Fibroblast of skin of left biceps (primary cell): ENCODE data around the gene PLEKHA8.
A peak's percentile ranks its signal among the peaks of the same experiment; 100 is the strongest.

Experiments used
- DNase-seq, 2 experiments: peaks; one replicate each; pipeline ENCODE4 v3.0.0-alpha.2; 2013; ENCODE audit warnings: low read depth in 2 of 2

Gene PLEKHA8

GRCh38 chr7:30028216-30028748, at the start of gene PLEKHA8:
Gene PLEKHA8, plus strand, starts transcription at chr7:30028412. Its CDS starts 351 bp downstream, at chr7:30028763.
- DNase-seq, result peak; percentile 62 to 73

GRCh38 chr7:29980151-29980550, 48.1 kb upstream of the PLEKHA8 start:
- no peak for DNase-seq

GRCh38 chr7:29987083-29987482, 41.1 kb upstream of the PLEKHA8 start:
- DNase-seq, result no peak

GRCh38 chr7:29987811-29988317, 40.3 kb upstream of the PLEKHA8 start:
- peak; percentile 69 to 70 for DNase-seq

GRCh38 chr7:29988424-29989256, 39.6 kb upstream of the PLEKHA8 start:
- DNase-seq, result peak; percentile 47 to 53

- DNase-seq, result peak in 1 of 2 experiments; percentile 19
These were observed 38.8 kb upstream of the PLEKHA8 start, which contains the start of gene SCRN1 for GRCh38 chr7:29989257-29989995. Gene SCRN1, minus strand, starts transcription at chr7:29989801. Its CDS starts 20,734 bp downstream, at chr7:29969067.

GRCh38 chr7:29990931-29991330, 37.3 kb upstream of the PLEKHA8 start:
- no peak for DNase-seq

- no peak for DNase-seq
These were observed 36.3 kb upstream of the PLEKHA8 start for GRCh38 chr7:29991937-29992336.

- no peak for DNase-seq
These were observed 35.1 kb upstream of the PLEKHA8 start for GRCh38 chr7:29993140-29993539.

- no peak for DNase-seq
These were observed 32.6 kb upstream of the PLEKHA8 start for GRCh38 chr7:29995652-29996051.

- DNase-seq, result no peak
These were observed 31.9 kb upstream of the PLEKHA8 start for GRCh38 chr7:29996321-29996720.

- DNase-seq, result no peak
These were observed 29.7 kb upstream of the PLEKHA8 start for GRCh38 chr7:29998489-29998888.

- no peak for DNase-seq
These were observed 26.2 kb upstream of the PLEKHA8 start for GRCh38 chr7:30001998-30002397.

GRCh38 chr7:30003098-30003497, 25.1 kb upstream of the PLEKHA8 start:
- DNase-seq, result no peak

GRCh38 chr7:30005464-30005863, 22.7 kb upstream of the PLEKHA8 start:
- DNase-seq, result no peak

GRCh38 chr7:30010021-30010420, 18.2 kb upstream of the PLEKHA8 start:
- DNase-seq, result no peak

- DNase-seq, result no peak
These were observed 15.5 kb upstream of the PLEKHA8 start for GRCh38 chr7:30012757-30013156.

GRCh38 chr7:30018451-30018850, 9.8 kb upstream of the PLEKHA8 start:
- DNase-seq, result no peak

- DNase-seq, result no peak
These were observed 8.8 kb upstream of the PLEKHA8 start for GRCh38 chr7:30019387-30019786.

GRCh38 chr7:30019960-30020359, 8.3 kb upstream of the PLEKHA8 start:
- no peak for DNase-seq

- no peak for DNase-seq
These were observed 7.7 kb upstream of the PLEKHA8 start for GRCh38 chr7:30020535-30020934.

- DNase-seq, result no peak
These were observed 5.2 kb upstream of the PLEKHA8 start for GRCh38 chr7:30022991-30023390.
